Stimulated activated CD8-positive, alpha-beta memory T cell treated with anti-CD3 and anti-CD28 coated beads, Interleukin-7, amount 100 ng/mL, for 4 hours (primary cell): ENCODE data around the gene LMF2.
A peak's percentile ranks its signal among the peaks of the same experiment; 100 is the strongest.

ENCODE experiments used
- DNase-seq, 2 donors: peaks; one replicate each; pipeline ENCODE4 v3.0.0-alpha.2; 2020; ENCODE audit warnings: low read depth in 2 of 2

Gene LMF2

DNA sequence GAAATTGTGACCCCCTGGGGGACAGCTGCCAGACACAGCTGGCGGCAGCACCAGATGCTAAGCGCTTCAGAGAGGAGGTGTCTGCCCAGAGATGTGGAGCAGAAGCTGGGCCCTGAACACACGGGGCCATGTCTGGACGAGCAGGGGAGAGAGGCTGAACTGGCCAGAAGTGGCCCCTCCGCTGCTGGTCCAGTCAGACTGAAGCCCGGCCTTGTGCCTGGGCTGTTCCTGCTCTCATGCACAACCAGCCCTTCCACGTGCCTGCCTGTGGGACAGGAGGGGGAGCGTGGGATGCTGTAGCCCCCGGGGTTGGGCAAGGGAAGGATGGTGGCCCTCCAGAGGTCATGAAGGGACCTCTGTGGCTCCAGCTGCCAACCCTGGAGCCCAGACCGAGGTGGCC lies 24.4 kb downstream of the LMF2 start:
- no peak for DNase-seq

DNA sequence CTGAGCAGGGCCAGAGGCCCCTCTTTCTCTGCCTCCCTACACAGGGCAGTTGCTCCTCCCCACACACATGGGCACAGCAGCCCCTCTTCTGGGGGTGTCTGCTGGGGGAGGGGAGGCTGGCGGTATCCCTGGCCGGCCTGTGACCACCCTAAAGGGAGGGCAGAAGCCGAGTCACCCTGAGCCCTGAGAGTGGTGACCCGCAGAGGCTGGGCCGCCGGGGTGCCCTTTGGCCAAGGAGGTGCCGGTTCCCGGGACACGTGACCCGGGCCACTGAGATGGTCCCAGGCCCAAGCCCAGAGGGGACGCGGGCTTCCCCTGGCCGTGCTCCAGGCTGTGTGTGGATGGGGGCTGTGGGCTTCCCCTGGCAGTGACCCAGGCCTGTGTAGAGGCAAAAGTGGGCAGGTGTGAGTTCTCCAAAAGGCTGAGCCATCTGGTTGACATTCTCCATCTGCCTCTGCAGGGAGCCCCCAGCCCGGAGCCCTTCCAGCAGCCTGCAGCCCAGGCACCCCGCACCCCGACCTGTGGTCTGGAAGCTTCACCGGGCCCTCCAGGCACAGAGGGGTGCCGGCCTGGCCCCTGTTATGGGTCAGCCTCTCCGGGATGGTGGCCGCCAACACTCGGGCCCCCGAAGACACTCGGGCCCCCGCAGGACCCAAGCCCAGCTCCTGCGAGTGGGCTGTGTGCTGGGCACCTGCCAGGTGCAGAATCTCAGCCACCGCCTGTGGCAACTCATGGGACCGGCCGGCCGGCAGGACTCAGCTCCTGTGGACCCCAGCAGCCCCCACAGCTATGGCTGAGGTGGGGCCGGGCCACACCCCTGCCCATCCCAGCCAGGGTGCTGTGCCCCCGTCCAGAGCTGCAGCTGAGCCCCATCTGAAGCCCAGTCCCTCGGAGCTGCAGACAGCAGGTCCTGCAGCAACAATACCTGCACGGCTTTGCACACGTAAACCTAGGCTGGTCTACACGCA lies 25.1 kb downstream of the LMF2 start:
- DNase-seq, result no peak

DNA sequence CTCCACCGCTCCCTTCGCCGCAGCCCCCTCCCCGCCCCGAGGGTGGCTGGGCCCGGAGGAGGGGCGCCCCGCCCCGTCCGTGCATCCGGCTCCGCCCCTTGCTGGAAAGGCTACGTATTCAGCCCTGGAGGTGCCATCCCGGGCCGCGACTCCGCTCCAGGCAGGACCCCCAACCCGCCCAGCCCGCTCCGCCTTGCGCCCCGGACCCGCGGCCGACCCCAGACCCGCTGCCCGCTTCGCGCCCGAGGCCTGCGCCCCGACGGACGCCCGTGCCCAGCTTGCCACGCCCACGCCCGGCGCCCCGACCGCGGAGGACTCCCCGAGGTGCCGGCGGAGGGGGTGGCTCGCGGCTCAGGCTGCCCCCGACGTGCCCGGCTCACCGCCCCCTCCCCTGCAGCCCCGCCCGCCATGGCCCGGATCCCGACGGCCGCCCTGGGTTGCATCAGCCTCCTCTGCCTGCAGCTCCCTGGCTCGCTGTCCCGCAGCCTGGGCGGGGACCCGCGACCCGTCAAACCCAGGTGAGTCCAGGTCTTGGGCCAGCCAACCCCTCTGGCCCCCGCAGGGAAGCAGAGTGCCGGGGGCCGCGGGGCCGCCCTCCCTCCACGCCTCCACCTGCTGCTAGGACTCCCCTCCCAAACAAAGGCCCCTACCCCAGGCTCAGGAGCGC lies 25.9 kb downstream of the LMF2 start, which contains the start of gene ADM2:
ADM2 (plus strand) TSS at position 104 of the 667 bp plus-strand sequence; CDS start at position 409, 305 bp downstream.
- DNase-seq, result peak in 1 of 2 donors; percentile 52

DNA sequence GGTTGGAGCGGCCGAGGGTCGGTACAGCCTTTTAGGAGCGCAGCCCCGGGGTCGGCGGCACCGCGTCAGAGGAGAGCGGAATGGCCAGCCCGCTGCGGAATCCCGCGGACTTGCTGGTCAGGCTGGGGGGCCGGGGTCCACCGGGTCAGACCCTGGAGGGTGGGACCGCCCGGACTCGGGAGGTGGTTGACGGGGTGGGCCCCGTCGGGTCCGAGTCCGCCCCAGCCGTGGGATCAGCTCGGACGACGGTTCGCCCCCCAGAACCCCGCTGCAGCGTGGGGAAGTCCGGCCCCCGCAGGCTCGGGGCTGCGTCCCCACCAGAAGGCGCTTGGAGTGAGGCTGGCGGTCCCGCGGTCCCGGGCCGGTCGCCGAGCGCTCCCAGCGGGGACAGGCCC lies 26.5 kb downstream of the LMF2 start:
- no peak for DNase-seq

GRCh38 chr22:50479721-50480120 lies 27.8 kb downstream of the LMF2 start:
- DNase-seq, result no peak

GRCh38 chr22:50477923-50478322 lies 29.6 kb downstream of the LMF2 start:
- DNase-seq, result no peak

DNA sequence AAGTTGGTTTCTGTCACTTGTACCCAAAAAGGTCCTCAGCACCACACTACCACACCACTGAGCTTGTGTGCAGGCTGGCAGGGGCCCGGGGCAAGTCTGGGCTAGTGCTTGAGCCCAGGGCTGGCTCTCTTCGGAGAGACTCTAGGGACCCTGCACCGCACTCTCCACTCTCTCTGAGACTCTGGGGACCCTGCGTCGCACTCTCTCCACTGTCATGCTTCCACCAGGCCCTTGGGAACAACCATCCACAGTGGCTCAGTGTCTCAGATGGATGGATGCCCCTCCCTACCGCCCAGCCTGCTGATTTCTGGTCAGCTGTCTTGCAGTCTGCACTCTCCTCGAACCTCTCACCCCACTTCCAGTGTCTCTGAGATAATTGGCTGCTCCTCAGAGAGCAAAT lies 30.6 kb downstream of the LMF2 start:
- DNase-seq, result no peak

GRCh38 chr22:50475652-50476002 lies 31.9 kb downstream of the LMF2 start:
- DNase-seq, result no peak

- peak; percentile 70 to 83 for DNase-seq
Observed at GRCh38 chr22:50474710-50475651, 32.5 kb downstream of the LMF2 start, which contains the start of gene SBF1. SBF1 (minus strand) TSS chr22:50475035; CDS start chr22:50474840, 195 bp downstream.

GRCh38 chr22:50473855-50474671 lies 33.4 kb downstream of the LMF2 start:
- peak in 1 of 2 donors; percentile 26 for DNase-seq

DNA sequence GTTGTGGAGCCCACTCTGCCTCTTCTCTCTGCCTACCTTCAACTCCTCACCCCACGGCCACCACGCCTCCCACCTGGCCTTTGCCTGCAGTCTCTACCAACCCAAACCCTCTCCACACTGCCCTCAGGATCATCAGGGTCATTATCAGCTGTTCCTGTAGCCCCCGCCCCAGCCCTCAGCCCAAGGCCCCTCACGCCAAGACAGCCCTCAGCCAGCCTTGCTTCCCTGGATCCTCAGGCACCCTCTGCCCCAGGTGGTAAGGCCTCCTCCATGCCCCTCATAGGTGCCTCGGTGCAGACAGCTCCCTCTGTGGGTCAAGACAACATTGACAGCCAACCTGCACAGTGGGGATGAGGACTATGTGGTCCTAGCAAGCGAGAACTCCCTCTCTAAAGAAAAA lies 34.4 kb downstream of the LMF2 start:
- no peak for DNase-seq

DNA sequence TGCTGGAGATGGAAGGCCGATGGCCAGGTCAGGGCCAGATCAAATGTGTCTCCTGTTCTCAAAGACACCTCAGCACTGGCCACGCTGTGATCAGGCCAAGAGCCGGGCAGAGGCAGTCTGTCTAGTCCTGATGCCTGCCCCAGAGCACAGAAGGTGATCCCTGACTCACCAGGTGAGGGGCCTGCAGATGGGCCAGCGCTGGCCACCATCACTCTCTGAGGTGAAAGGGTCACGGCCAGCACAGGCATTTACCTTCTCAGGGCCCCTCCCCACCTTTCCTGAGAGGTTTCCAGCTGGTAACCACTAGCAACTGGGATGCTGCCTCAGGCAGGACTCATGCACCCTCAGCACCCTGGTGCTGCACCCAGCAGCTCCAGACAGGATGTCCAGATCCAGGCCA lies 35.5 kb downstream of the LMF2 start:
- no peak for DNase-seq

DNA sequence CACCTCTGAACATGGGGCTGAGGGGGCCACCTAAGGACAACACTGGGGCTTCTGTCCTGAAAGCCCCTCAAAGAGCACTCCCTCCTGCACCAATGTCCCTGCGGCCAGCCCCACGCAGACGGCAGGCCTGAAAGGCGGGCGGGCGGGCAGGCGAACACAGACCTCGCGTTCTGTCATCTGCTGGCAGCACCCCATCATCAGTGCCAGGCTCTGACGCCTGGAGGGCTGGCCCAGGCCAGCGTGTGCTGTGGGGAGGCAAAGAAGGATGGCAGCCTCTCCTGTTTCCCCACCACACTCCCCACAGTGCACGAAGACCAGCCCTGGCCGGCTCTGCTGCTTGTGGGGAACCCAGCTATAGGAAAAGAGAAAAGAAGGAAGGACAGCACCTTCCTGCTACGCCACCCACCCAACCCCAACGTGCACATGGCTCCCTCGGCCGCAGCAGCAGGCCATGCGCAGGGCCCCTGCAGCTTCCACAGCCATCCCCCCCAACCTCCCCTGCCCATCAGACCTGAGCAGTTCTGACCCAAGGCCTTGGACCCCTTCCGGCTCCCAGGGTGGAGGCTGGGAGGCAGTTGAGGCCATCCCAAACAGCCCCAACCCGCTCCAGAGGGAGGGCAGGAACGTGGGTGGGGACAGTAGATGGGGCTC lies 36.2 kb downstream of the LMF2 start:
- no peak for DNase-seq

DNA sequence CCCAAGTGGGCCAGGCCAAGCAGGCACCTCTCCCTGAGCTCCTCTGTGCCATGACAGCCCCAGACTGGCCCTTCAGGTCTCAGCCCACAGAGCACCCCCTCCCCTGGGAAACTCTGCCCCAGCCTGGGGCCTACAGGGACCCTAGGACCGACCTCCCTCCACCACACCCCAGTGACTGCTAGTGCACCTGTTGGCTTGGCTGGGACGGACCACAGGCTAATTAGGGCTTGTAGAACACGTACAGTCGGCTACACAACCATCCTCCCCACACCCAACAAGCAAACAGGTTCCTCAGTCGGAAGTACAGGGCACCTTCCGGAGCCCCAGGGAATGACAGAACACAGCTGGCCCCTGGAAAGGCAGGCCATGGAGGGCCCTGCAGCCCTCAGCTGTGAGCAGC lies 37.0 kb downstream of the LMF2 start:
- DNase-seq, result no peak

GRCh38 chr22:50469377-50470305 lies 37.9 kb downstream of the LMF2 start:
- peak; percentile 97 for DNase-seq

- DNase-seq, result no peak
Observed at GRCh38 chr22:50468626-50469025, 38.9 kb downstream of the LMF2 start.

DNA sequence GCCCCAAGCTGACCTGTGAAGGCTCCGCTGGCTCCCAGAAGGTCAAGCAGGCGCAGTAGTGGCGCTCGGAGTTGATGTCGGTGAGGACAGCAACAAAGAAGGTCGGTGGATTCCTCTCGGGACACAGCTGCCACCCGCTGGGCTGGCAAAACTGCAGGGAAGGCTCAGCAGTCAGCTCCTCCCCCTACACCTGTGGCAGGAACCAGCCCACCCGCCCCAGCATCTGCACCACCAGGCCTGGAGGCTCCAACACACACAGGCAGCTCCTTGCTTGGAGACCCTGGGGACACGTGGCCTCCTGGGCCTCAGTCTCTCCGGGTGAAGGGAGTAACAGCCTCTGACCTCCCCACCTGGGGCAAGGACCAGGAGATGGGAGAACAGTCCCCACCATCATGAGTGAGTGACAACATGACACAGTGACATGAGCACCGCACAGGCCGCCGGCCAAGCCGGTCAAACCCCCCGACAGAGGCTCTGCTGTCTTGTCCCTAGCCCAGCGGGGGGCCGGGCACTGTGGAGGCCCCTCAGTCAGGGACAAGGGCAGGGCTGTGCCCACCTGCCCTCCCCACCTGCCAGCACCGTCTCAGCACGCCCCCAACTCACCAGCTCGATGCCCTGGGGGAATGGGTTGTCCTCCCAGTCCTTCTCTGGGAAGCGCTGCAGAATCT lies 39.6 kb downstream of the LMF2 start:
- DNase-seq, result no peak

DNA sequence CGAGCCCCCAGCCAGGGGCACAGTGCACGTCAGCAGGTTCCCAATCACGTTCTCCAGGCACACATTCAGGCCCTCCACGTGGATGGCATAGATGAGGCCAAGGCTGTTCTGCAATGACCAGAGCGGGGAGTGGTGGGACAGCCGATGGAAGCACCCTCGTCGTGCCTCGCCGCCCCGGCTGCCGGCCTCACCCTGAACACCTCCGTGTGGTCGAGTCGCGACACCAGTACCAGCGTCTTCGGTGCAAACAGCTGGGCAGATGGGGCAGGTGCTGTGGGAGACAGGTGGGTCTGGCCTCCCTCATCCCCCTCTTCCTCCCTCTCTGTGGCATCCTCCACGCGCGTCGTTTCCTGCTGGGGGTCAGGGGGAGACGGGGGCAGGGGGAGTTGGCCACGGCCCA lies 40.2 kb downstream of the LMF2 start:
- no peak for DNase-seq
